ENCODE measurements around the gene SYNE2. TPM values are rescaled to one million over a fixed set of nuclear protein-coding genes. Genes with fewer than 3 reads are reported as not detected.

SYNE2 gene
- total and polyA plus RNA-seq, 2 of the 8 experiments (the other 6 are each of a cell fraction or from before 2014, with no cell fraction given) = 32.6 to 46.1 TPM

- ChIA-PET CTCF (ENCODE audit: partially characterized antibody) (no interaction called here), POLR2A (ENCODE audit: partially characterized antibody) (no interaction called here)
- no peak overlapping the region for H3K23ac ChIP-seq (ENCODE audit: insufficient read length)
- no peak overlapping the region for H3K4me2 ChIP-seq (ENCODE audit: insufficient read depth in 1 of 2, low read depth in 2 of 2, low read length in 2 of 2)
- no peaks in the 10 kb centered on the region for H3K27me3 ChIP-seq (replicated peaks in 1 of 4; ENCODE audit: control insufficient read depth in 3 of 4, extremely low read depth in 1 of 4, insufficient read depth in 3 of 4, low read length in 3 of 4)
- H3K4ac ChIP-seq (replicated peaks; ENCODE audit: insufficient read length, low read depth, low read length) = no peak overlapping the region
- H2BK5ac ChIP-seq (ENCODE audit: low read depth, low read length) = no peak overlapping the region
- no peak overlapping the region for H4K91ac ChIP-seq (replicated peaks; ENCODE audit: insufficient read length, low read length)
- H3K14ac ChIP-seq (ENCODE audit: insufficient read length) = no peak overlapping the region
- H3K4me3 ChIP-seq (ENCODE audit: extremely low read depth in 1 of 4, insufficient read depth in 2 of 4, low read depth in 3 of 4, low read length in 4 of 4) = no peak overlapping the region
- FAIRE-seq = no peak
- no peak overlapping the region for H4K8ac ChIP-seq (ENCODE audit: extremely low read depth, insufficient read depth, low read length)
- DNase-seq (ENCODE audit: low read depth in 1 of 2, low spot score in 2 of 2) = no peak
- no peak overlapping the region for H2AFZ ChIP-seq (ENCODE audit: low read length)
- 93% methylated on average over 4 of the region's 4 CpGs; no CpG with 5 or more reads in 1 of the 2 experiments for WGBS, 2 experiments (ENCODE audit: extremely low coverage in 1 of 2, insufficient coverage in 1 of 2, insufficient read length in 1 of 2, insufficient replicate concordance in 2 of 2, low coverage in 1 of 2, low lambda C conversion rate in 2 of 2, missing lambda C conversion rate in 1 of 2)
- no peaks in the 10 kb centered on the region for H4K20me1 ChIP-seq (replicated peaks in 1 of 2; ENCODE audit: control insufficient read depth in 1 of 2, insufficient read depth in 2 of 2, low read length in 2 of 2)
- no peaks in the 10 kb centered on the region for H3K79me1 ChIP-seq (ENCODE audit: low read depth, low read length)
- no peaks in the 10 kb centered on the region; a peak in 3 of 7 replicates for H3K4me1 ChIP-seq (replicated peaks in 1 of 4; ENCODE audit: control insufficient read depth in 3 of 4, insufficient read depth in 4 of 4, low read length in 3 of 4)
- no peaks in the 10 kb centered on the region for H3K79me2 ChIP-seq (ENCODE audit: control insufficient read depth in 1 of 2, insufficient read depth in 2 of 2, low read length in 2 of 2)
- H4K5ac ChIP-seq (ENCODE audit: insufficient read length, low read depth, low read length) = no peak overlapping the region
- no peak overlapping the region for H2BK20ac ChIP-seq (ENCODE audit: low read length)
- no peak overlapping the region for H3K9ac ChIP-seq (replicated peaks in 1 of 4; ENCODE audit: extremely low read depth in 1 of 4, low read depth in 3 of 4, low read length in 3 of 4)
- H3K9me3 ChIP-seq (ENCODE audit: insufficient read depth in 2 of 2, low read depth in 1 of 2, low read length in 1 of 2) = no peaks in the 10 kb centered on the region
- H2AK5ac ChIP-seq (ENCODE audit: low read depth, low read length) = no peak overlapping the region
- H2BK15ac ChIP-seq (ENCODE audit: low read length) = no peak overlapping the region
- H3K18ac ChIP-seq (ENCODE audit: extremely low read depth, low read length) = no peak overlapping the region
- no peak overlapping the region for H2BK120ac ChIP-seq (replicated peaks; ENCODE audit: low read depth, low read length)
- H3K56ac ChIP-seq (replicated peaks; ENCODE audit: insufficient read length, low read depth, low read length) = no peak overlapping the region
- no peaks in the 10 kb centered on the region for H3K23me2 ChIP-seq (ENCODE audit: low read depth, low read length)
- H2BK12ac ChIP-seq (ENCODE audit: low read depth, low read length) = no peak overlapping the region
- peaks cover 0 to 10% (median 0%) of the 10 kb centered on the region in 4 experiments; a peak in 1 of 8 replicates for H3K36me3 ChIP-seq (ENCODE audit: control insufficient read depth in 2 of 4, insufficient read depth in 4 of 4, low read length in 3 of 4)
- H3K27ac ChIP-seq (ENCODE audit: low read depth, low read length) = no peak overlapping the region
- TF ChIP-seq RAD21 (IDR thresholded peaks at IDR 0.05 in 1 of 2, conservative IDR thresholded peaks at IDR 0.05 in 1 of 2; ENCODE audit: low read depth in 2 of 2, low read length in 2 of 2) (no peak), E2F6 (IDR thresholded peaks at IDR 0.05) (no peak), MAFK (IDR thresholded peaks at IDR 0.05; ENCODE audit: low read depth, low read length) (no peak), CEBPB (IDR thresholded peaks at IDR 0.05; ENCODE audit: low read depth, low read length) (no peak), CHD1 (IDR thresholded peaks at IDR 0.05; ENCODE audit: low read depth, low read length) (no peak), TBP (IDR thresholded peaks at IDR 0.05; ENCODE audit: low read depth, low read length) (no peak), ATF2 (IDR thresholded peaks at IDR 0.05; ENCODE audit: low read length) (no peak), SIN3A (conservative IDR thresholded peaks at IDR 0.05 in 1 of 2, IDR thresholded peaks at IDR 0.05 in 1 of 2; ENCODE audit: low read depth in 1 of 2, low read length in 2 of 2) (no peak), POU5F1 (IDR thresholded peaks at IDR 0.05; ENCODE audit: low read depth, low read length) (no peak), FOSL1 (IDR thresholded peaks at IDR 0.05; ENCODE audit: insufficient read depth, low read depth, low read length) (no peak), JUND (IDR thresholded peaks at IDR 0.05; ENCODE audit: low read length) (no peak), TAF1 (IDR thresholded peaks at IDR 0.05; ENCODE audit: low read depth, low read length) (no peak), KDM5A (IDR thresholded peaks at IDR 0.05; ENCODE audit: low read length) (no peak)
Measured at GRCh38 chr14:64098120-64098519, 245.3 kb downstream of the SYNE2 start.

All from H1 (cell line).